Tibial nerve (tissue), 3 donors: ENCODE results near the gene HYAL2.

Experiments
- POLR2A ChIP-seq, 2 donors: fragments of 450-650 bp; IDR thresholded peaks; one replicate each; pipeline ENCODE4 v1.6.1; 2017; ENCODE audit warnings: antibody characterized with exemption in 2 of 2, mild to moderate bottlenecking in 2 of 2, moderate library complexity in 2 of 2
- TF ChIP-seq, protein P1 (sequence below), 5 experiments: fragments of 200-600 bp in 3 of 5; fragments of 450-650 bp in 2 of 5; sonication (generic) in 3 of 5; IDR thresholded peaks; one replicate each; pipeline ENCODE4 v1.5.1; 2016 to 2019; ENCODE audit warnings: antibody characterized with exemption in 5 of 5, mild to moderate bottlenecking in 3 of 5, moderate library complexity in 2 of 5

DNA sequence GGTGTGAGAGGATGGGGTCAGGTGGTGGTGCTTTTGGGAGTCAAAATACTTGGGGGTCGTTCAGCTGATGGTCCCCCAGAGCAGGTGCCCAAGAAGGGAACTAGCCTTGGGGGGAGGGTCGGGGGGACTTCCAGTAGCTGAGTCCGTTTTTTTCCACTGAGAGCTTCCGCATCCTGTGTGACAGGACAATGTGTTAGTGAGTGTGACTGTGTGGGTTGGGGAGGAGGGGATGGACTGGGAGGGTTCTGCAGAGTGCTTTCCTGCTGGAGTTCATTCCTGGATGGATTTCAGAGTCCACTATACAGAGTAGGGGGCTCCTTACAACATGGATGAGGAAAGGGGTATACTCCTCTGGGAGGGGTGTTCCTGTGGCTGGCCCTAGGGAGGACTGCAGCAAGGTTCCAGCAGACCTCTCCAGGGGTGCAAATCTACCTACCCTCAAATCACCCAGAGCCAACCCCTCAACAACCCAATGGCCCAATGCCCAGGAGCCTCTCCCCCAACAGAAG lies 601 bp upstream of the HYAL2 start:
- TF ChIP-seq POLR2A (IDR thresholded peaks at IDR 0.05), result no peak
- TF ChIP-seq, protein P1, sequence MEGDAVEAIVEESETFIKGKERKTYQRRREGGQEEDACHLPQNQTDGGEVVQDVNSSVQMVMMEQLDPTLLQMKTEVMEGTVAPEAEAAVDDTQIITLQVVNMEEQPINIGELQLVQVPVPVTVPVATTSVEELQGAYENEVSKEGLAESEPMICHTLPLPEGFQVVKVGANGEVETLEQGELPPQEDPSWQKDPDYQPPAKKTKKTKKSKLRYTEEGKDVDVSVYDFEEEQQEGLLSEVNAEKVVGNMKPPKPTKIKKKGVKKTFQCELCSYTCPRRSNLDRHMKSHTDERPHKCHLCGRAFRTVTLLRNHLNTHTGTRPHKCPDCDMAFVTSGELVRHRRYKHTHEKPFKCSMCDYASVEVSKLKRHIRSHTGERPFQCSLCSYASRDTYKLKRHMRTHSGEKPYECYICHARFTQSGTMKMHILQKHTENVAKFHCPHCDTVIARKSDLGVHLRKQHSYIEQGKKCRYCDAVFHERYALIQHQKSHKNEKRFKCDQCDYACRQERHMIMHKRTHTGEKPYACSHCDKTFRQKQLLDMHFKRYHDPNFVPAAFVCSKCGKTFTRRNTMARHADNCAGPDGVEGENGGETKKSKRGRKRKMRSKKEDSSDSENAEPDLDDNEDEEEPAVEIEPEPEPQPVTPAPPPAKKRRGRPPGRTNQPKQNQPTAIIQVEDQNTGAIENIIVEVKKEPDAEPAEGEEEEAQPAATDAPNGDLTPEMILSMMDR (IDR thresholded peaks at IDR 0.05), result no peak
